ENCODE measurements around the gene CXCL10.

- no peak for TF ChIP-seq REST (IDR thresholded peaks at IDR 0.05; ENCODE audit: insufficient read depth in 1 of 2, low read depth in 2 of 2, low read length in 2 of 2)
- no peak for TF ChIP-seq TAF1 (IDR thresholded peaks at IDR 0.05; ENCODE audit: borderline replicate concordance, insufficient read depth, low read length)
Observed at GRCh38 chr4:76013540-76013939, 9.8 kb downstream of the CXCL10 start.
